GM21515 (cell line): ENCODE data around the gene COA3.
A peak's percentile ranks its signal among the peaks of the same experiment; 100 is the strongest.
"Not testable (repeated sequence)": the region's sequence is repeated elsewhere in the genome, so short reads cannot be mapped to it uniquely, and the experiment has no call there.

ENCODE experiments used
- ATAC-seq: cut with Tn5 transposase; IDR thresholded peaks from one replicate; pipeline ENCODE4 v1.9.1; 2021; ENCODE audit not compliant: unreplicated experiment

The COA3 gene

GRCh38 chr17:42782166-42783061, 16.1 kb downstream of the COA3 start:
- ATAC-seq, result no peak

- ATAC-seq, result no peak
Observed at GRCh38 chr17:42781639-42782165, 16.8 kb downstream of the COA3 start.

GRCh38 chr17:42780851-42781638, 17.5 kb downstream of the COA3 start:
- no peak for ATAC-seq

GRCh38 chr17:42779936-42780850, 18.3 kb downstream of the COA3 start, which contains the start of gene WNK4:
TSS of gene WNK4 (plus strand) at chr17:42780610. CDS start at chr17:42780699, 89 bp downstream.
- ATAC-seq, result no peak

- ATAC-seq, result no peak
Observed at GRCh38 chr17:42779304-42779935, 19.1 kb downstream of the COA3 start.

- ATAC-seq, result no peak
Observed at GRCh38 chr17:42778570-42778969, 19.9 kb downstream of the COA3 start.

GRCh38 chr17:42775534-42776098, 22.9 kb downstream of the COA3 start:
- ATAC-seq, result no peak

GRCh38 chr17:42774066-42774745, 24.3 kb downstream of the COA3 start:
- ATAC-seq, result no peak

GRCh38 chr17:42773290-42774035, 25.0 kb downstream of the COA3 start, which contains the start of gene VPS25:
TSS of gene VPS25 (plus strand) at chr17:42773449. CDS start at chr17:42773476, 27 bp downstream.
- peak; percentile 65 for ATAC-seq

GRCh38 chr17:42772945-42773289, 25.6 kb downstream of the COA3 start:
- no peak for ATAC-seq

GRCh38 chr17:42769964-42770363, 28.5 kb downstream of the COA3 start:
- not testable (repeated sequence) for ATAC-seq

- not testable (repeated sequence) for ATAC-seq
Observed at GRCh38 chr17:42768006-42768405, 30.5 kb downstream of the COA3 start.

- no peak for ATAC-seq
Observed at GRCh38 chr17:42767512-42767911, 31.0 kb downstream of the COA3 start.

- no peak for ATAC-seq
Observed at GRCh38 chr17:42766124-42766523, 32.4 kb downstream of the COA3 start.

GRCh38 chr17:42761638-42762037, 36.9 kb downstream of the COA3 start:
- no peak for ATAC-seq

- ATAC-seq, result no peak
Observed at GRCh38 chr17:42760652-42761581, 37.6 kb downstream of the COA3 start, which contains the start of gene RAMP2. TSS of gene RAMP2 (plus strand) at chr17:42761227. CDS start at chr17:42761262, 35 bp downstream.

- no peak for ATAC-seq
Observed at GRCh38 chr17:42759982-42760651, 38.4 kb downstream of the COA3 start.
